Retinal pigment epithelial cell (primary cell): Measurements from ENCODE around the gene GNB1.

ENCODE experiments used
- DNase-seq: peaks from one replicate; pipeline ENCODE4 v3.0.0-alpha.2; 2010; ENCODE audit warnings: low read depth
- H3K4me3 ChIP-seq: 2 replicates; pipeline ENCODE4 v1.5.1; 2011; ENCODE audit warnings: mild to moderate bottlenecking, low read length, control low read depth, moderate library complexity
- CTCF ChIP-seq: conservative IDR thresholded peaks from 2 replicates; pipeline ENCODE4 v1.5.1; 2011; ENCODE audit warnings: low read depth, low read length, control low read depth, inconsistent platforms

The GNB1 gene

GRCh38 chr1:1890506-1891348 lies at the start of gene GNB1:
Gene GNB1 (minus strand): TSS chr1:1891087. CDS start chr1:1825453, 65,634 bp downstream.
- peak; percentile 59 for DNase-seq
- peak within 1 kb of the TSS; percentile 83 for H3K4me3 ChIP-seq
- no peak for TF ChIP-seq CTCF

- no peak for TF ChIP-seq CTCF
- no peak for DNase-seq
- no peak overlapping the region for H3K4me3 ChIP-seq
These were observed 49.2 kb upstream of the GNB1 start for GRCh38 chr1:1940123-1940425.

GRCh38 chr1:1939296-1940122 lies 48.6 kb upstream of the GNB1 start:
- H3K4me3 ChIP-seq: no peak overlapping the region
- no peak for DNase-seq
- no peak for TF ChIP-seq CTCF

- no peak for DNase-seq
- no peak overlapping the region for H3K4me3 ChIP-seq
- no peak for TF ChIP-seq CTCF
These were observed 47.9 kb upstream of the GNB1 start for GRCh38 chr1:1938613-1939295.

GRCh38 chr1:1938276-1938573 lies 47.3 kb upstream of the GNB1 start:
- DNase-seq: no peak
- TF ChIP-seq CTCF: no peak
- no peak overlapping the region for H3K4me3 ChIP-seq

GRCh38 chr1:1937549-1938275 lies 46.8 kb upstream of the GNB1 start:
- DNase-seq: no peak
- no peak overlapping the region for H3K4me3 ChIP-seq
- no peak for TF ChIP-seq CTCF
